ENCODE data around the gene ITFG1.
A peak's percentile ranks its signal among the peaks of the same experiment; 100 is the strongest.
"Not testable (repeated sequence)": the region's sequence is repeated elsewhere in the genome, so short reads cannot be mapped to it uniquely, and the experiment has no call there.

Gene ITFG1

DNA sequence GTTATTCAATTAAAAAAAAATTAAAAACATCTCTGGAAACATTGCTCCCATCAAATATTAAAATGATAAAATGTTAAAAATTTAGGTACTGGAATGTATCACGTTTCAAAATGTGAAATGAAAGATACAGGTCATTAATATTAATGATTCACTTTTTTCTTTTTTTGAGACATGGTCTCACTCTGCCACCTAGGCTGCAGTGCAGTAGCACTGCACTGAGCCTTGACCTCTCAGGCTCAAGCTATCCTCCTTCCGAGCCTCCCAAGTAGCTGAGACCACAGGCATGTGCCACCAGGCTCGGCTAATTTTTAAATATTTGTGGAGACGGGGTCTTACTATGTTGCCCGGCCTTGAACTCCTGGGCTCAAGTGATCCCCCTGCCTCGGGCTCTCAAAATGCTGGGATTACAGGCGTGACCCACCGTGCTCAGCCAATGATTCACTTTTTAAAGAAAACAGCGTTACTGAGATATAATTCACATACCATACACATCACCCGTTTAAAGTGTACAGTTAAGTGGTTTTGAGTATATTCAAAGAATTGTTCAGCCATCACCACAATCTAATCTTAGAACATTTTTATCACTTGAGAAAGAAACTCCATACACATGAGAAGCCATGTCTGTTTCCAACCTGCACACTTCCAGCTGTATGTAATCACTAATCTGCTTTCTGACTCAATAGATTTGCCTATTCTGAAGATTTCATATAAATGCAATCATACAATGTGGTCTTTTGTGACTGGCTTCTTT, 298.0 kb downstream of the ITFG1 start:
- H3K9ac ChIP-seq (ENCODE audit: low read depth, low read length), result no peak overlapping the region
- H3K36me3 ChIP-seq (ENCODE audit: insufficient read depth, low read length), result no peaks in the 10 kb centered on the region
- no peaks in the 10 kb centered on the region for H3K9me3 ChIP-seq (replicated peaks; ENCODE audit: low read length)
- H3K4me1 ChIP-seq (ENCODE audit: control insufficient read depth, insufficient read depth, low read length), result no peaks in the 10 kb centered on the region
- no peaks in the 10 kb centered on the region for H3K27me3 ChIP-seq (ENCODE audit: control insufficient read depth, insufficient read depth, low read length)
- no peak overlapping the region for H3K4me3 ChIP-seq (ENCODE audit: low read length)
- no peak overlapping the region for H3K4me2 ChIP-seq (ENCODE audit: low read length)

- no peak overlapping the region for H3K4me3 ChIP-seq (ENCODE audit: low read length)
- H3K27me3 ChIP-seq (ENCODE audit: control insufficient read depth, insufficient read depth, low read length), result no peaks in the 10 kb centered on the region
- H3K4me2 ChIP-seq (ENCODE audit: low read length), result no peak overlapping the region
- no peaks in the 10 kb centered on the region for H3K36me3 ChIP-seq (ENCODE audit: insufficient read depth, low read length)
- no peaks in the 10 kb centered on the region for H3K4me1 ChIP-seq (ENCODE audit: control insufficient read depth, insufficient read depth, low read length)
- no peaks in the 10 kb centered on the region for H3K9me3 ChIP-seq (replicated peaks; ENCODE audit: low read length)
- no peak overlapping the region for H3K9ac ChIP-seq (ENCODE audit: low read depth, low read length)
Measured at GRCh38 chr16:47161464-47161863, 299.4 kb downstream of the ITFG1 start.

DNA sequence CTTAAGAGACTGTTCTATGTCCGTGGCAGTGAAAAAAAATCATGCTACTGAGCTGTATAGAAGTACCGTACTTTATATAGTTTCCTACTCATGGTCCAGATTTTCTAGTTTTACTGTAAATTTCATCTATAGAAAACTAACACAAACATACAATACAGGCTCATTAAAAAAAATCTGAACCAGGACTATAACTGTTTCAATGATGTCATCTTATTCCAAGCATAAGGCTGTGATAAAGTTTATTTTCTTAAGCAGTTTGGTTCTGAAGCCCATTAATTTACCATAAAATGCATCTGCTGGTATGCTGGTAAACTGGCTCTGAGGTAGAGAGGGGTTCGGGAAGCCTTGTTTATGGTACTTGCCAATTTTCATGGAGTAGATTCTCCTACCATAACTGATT, 300.4 kb downstream of the ITFG1 start:
- no peak overlapping the region for H3K4me2 ChIP-seq (ENCODE audit: low read length)
- no peaks in the 10 kb centered on the region for H3K4me1 ChIP-seq (ENCODE audit: control insufficient read depth, insufficient read depth, low read length)
- no peak overlapping the region for H3K9ac ChIP-seq (ENCODE audit: low read depth, low read length)
- H3K27me3 ChIP-seq (ENCODE audit: control insufficient read depth, insufficient read depth, low read length), result no peaks in the 10 kb centered on the region
- H3K9me3 ChIP-seq (replicated peaks; ENCODE audit: low read length), result no peaks in the 10 kb centered on the region
- no peak overlapping the region for H3K4me3 ChIP-seq (ENCODE audit: low read length)
- no peaks in the 10 kb centered on the region for H3K36me3 ChIP-seq (ENCODE audit: insufficient read depth, low read length)

DNA sequence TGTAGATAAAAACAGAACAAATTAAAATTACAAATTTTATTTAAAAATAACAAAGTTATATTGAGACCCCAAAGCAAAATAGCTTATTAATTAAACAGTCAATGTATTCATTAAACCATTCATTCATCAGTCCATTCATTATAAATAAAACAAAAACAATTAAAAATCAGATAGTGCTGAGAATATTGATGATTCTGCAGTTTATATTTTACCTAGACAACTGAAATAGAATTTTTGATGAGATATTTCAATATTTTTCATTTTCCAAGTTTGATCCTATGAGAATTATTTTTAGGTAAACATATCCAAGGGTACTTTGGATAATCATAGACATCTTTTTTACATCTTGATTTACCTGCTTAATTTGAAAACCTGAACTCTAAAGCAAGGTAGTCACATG, 301.9 kb downstream of the ITFG1 start:
- Histone ChIP-seq H3K4me1 (ENCODE audit: control insufficient read depth, insufficient read depth, low read length) (no peaks in the 10 kb centered on the region), H3K9me3 (replicated peaks; ENCODE audit: low read length) (no peaks in the 10 kb centered on the region), H3K9ac (ENCODE audit: low read depth, low read length) (no peak overlapping the region), H3K27me3 (ENCODE audit: control insufficient read depth, insufficient read depth, low read length) (no peaks in the 10 kb centered on the region), H3K36me3 (ENCODE audit: insufficient read depth, low read length) (no peaks in the 10 kb centered on the region), H3K4me2 (ENCODE audit: low read length) (no peak overlapping the region), H3K4me3 (ENCODE audit: low read length) (no peak overlapping the region)

DNA sequence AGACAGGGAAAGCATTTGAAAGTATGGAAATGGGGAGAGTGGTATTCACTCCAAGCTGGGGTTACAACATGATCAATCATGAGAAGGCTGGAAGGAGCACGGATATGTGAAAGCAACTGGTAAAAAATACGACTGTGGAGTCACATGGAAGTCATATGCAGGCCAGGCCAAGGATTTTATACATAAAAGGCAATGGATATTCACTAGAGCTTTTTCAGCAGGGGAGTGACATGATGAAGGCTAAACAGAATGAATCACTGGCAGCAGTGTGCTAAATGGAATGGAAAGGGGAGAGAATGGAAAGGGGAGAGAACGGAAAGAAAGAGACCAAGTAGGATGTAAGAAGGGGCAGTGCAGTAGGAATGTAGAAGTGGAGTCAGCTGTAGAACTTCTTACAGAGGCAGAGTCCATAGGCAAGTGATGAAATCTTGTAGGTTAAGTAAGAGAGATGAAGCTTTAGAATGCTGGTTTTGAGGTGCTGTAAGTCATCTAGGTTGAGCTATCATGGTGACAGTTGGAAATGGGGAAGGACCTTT, 304.1 kb downstream of the ITFG1 start:
- H3K27me3 ChIP-seq (ENCODE audit: control insufficient read depth, insufficient read depth, low read length), result no peaks in the 10 kb centered on the region
- H3K4me1 ChIP-seq (ENCODE audit: control insufficient read depth, insufficient read depth, low read length), result no peaks in the 10 kb centered on the region
- no peaks in the 10 kb centered on the region for H3K36me3 ChIP-seq (ENCODE audit: insufficient read depth, low read length)
- no peak overlapping the region for H3K9ac ChIP-seq (ENCODE audit: low read depth, low read length)
- no peak overlapping the region for H3K4me2 ChIP-seq (ENCODE audit: low read length)
- no peaks in the 10 kb centered on the region for H3K9me3 ChIP-seq (replicated peaks; ENCODE audit: low read length)
- no peak overlapping the region for H3K4me3 ChIP-seq (ENCODE audit: low read length)

DNA sequence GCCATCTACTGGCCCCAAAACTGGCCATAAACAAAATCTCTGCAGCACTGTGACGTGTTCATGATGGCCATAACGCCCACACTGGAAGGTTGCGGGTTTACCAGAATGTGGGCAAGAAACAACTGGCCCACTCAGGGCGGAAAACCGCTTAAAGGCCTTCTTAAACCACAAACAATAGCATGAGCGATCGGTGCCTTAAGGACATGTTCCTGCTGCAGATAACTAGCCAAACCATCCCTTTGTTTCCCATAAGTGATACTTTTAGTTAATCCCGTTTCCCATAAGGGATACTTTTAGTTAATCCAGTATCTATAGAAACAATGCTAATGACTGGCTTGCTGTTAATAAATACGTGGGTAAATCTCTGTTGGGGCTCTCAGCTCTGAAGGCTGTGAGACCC, 308.4 kb downstream of the ITFG1 start:
- not testable (repeated sequence) for H3K9ac ChIP-seq (ENCODE audit: low read depth, low read length); H3K9me3 ChIP-seq (replicated peaks; ENCODE audit: low read length); H3K27me3 ChIP-seq (ENCODE audit: control insufficient read depth, insufficient read depth, low read length); H3K4me3 ChIP-seq (ENCODE audit: low read length); H3K4me2 ChIP-seq (ENCODE audit: low read length); H3K4me1 ChIP-seq (ENCODE audit: control insufficient read depth, insufficient read depth, low read length); H3K36me3 ChIP-seq (ENCODE audit: insufficient read depth, low read length)

GRCh38 chr16:47150067-47150466, 310.8 kb downstream of the ITFG1 start:
- Histone ChIP-seq H3K9me3 (replicated peaks; ENCODE audit: low read length) (no peaks in the 10 kb centered on the region), H3K4me1 (ENCODE audit: control insufficient read depth, insufficient read depth, low read length) (no peaks in the 10 kb centered on the region)

DNA sequence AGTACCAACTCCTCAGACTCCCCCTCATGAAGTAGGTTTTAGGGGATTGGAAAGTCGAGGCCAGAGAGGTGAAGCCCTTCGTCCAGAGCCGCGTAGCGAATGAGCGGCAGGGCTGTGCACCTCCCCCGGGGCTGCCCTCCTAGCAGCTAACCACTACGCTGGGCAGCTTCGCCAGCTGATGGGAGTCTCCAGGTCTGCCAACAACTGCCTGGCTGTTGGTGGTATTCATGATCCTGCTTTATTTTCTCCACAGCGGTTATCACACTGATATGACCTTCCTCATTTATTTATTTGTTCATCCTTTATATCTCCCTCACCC, 316.3 kb downstream of the ITFG1 start:
- no peaks in the 10 kb centered on the region for H3K27me3 ChIP-seq (ENCODE audit: control insufficient read depth, insufficient read depth, low read length)
- H3K4me2 ChIP-seq (ENCODE audit: low read length), result peak overlapping the region; percentile 95
- no peaks in the 10 kb centered on the region for H3K36me3 ChIP-seq (ENCODE audit: insufficient read depth, low read length)
- H3K9ac ChIP-seq (ENCODE audit: low read depth, low read length), result peak overlapping the region; percentile 79
- H3K4me3 ChIP-seq (ENCODE audit: low read length), result peak overlapping the region; percentile 79
- H3K9me3 ChIP-seq (replicated peaks; ENCODE audit: low read length), result no peaks in the 10 kb centered on the region
- H3K4me1 ChIP-seq (ENCODE audit: control insufficient read depth, insufficient read depth, low read length), result peaks cover 3% of the 10 kb centered on the region

More at GRCh38 chr16:47150067-47150466, 310.8 kb downstream of the ITFG1 start:
- Histone ChIP-seq H3K36me3 (ENCODE audit: insufficient read depth, low read length) (no peaks in the 10 kb centered on the region), H3K4me2 (ENCODE audit: low read length) (no peak overlapping the region), H3K4me3 (ENCODE audit: low read length) (no peak overlapping the region), H3K9ac (ENCODE audit: low read depth, low read length) (no peak overlapping the region), H3K27me3 (ENCODE audit: control insufficient read depth, insufficient read depth, low read length) (no peaks in the 10 kb centered on the region)

GRCh38 chr16:47143677-47144558, 316.9 kb downstream of the ITFG1 start, which contains the start of gene NETO2:
Gene NETO2, minus strand, starts transcription at chr16:47143945. Its CDS starts 333 bp downstream, at chr16:47143612.
- Histone ChIP-seq H3K4me1 (ENCODE audit: control insufficient read depth, insufficient read depth, low read length) (peaks cover 3% of the 10 kb centered on the region), H3K36me3 (ENCODE audit: insufficient read depth, low read length) (no peaks in the 10 kb centered on the region), H3K27me3 (ENCODE audit: control insufficient read depth, insufficient read depth, low read length) (no peaks in the 10 kb centered on the region), H3K4me3 (ENCODE audit: low read length) (peak within 1 kb of the TSS; percentile 79), H3K9me3 (replicated peaks; ENCODE audit: low read length) (no peaks in the 10 kb centered on the region), H3K4me2 (ENCODE audit: low read length) (peak within 1 kb of the TSS; percentile 95), H3K9ac (ENCODE audit: low read depth, low read length) (peak within 1 kb of the TSS; percentile 79)

DNA sequence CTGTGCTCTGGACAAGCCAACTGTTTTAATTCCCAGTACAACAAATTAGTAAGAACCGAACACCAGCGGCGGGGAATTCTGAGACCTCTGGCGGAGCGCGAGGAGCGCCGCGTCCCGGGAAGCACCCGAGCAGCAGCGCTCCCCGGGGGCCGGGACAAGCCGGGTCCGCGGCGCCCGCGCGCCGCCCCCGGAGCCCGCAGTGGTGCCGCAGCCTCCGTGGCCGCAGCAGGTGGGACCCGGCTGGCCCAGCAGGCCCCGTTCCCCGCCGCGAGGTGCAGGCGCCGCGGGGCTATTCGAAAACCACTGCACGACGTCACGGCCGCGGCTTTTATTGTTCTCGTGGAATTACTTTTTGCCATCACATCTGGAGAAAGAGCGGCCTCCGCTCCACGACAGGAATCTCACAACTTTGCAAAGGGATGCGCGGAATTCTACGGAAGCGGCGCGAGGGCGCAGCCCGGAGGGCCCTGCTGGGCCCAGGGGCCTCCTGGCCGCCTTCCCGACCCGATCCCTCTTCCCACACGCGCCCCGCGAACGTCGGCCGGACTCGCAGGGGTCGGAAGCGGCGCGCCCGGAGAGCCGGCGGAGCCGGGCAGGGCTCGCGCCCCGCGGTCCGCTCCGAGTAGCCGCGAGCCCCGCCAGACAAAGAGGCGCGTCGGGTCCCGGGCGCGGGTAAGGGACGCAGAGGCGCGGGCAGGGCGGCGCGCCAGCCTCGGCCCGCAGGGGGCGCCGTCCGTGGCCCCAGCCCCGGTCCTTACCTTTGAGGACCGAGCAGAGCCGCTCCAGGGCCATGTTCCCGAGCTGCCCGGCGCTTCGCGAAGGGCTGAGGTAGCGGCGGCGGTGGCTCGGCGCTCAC, 317.8 kb downstream of the ITFG1 start:
- no peaks in the 10 kb centered on the region for H3K27me3 ChIP-seq (ENCODE audit: control insufficient read depth, insufficient read depth, low read length)
- no peaks in the 10 kb centered on the region for H3K36me3 ChIP-seq (ENCODE audit: insufficient read depth, low read length)
- peak overlapping the region; percentile 79 for H3K4me3 ChIP-seq (ENCODE audit: low read length)
- H3K4me1 ChIP-seq (ENCODE audit: control insufficient read depth, insufficient read depth, low read length), result peaks cover 3% of the 10 kb centered on the region
- no peaks in the 10 kb centered on the region for H3K9me3 ChIP-seq (replicated peaks; ENCODE audit: low read length)
- H3K4me2 ChIP-seq (ENCODE audit: low read length), result peak overlapping the region; percentile 95
- peak overlapping the region; percentile 79 for H3K9ac ChIP-seq (ENCODE audit: low read depth, low read length)

- Histone ChIP-seq H3K4me1 (ENCODE audit: control insufficient read depth, insufficient read depth, low read length) (peaks cover 3% of the 10 kb centered on the region), H3K9ac (ENCODE audit: low read depth, low read length) (peak overlapping the region; percentile 79), H3K4me3 (ENCODE audit: low read length) (peak overlapping the region; percentile 79), H3K9me3 (replicated peaks; ENCODE audit: low read length) (no peaks in the 10 kb centered on the region), H3K4me2 (ENCODE audit: low read length) (peak overlapping the region; percentile 95), H3K27me3 (ENCODE audit: control insufficient read depth, insufficient read depth, low read length) (no peaks in the 10 kb centered on the region), H3K36me3 (ENCODE audit: insufficient read depth, low read length) (no peaks in the 10 kb centered on the region)
Measured at GRCh38 chr16:47142486-47142820, 318.4 kb downstream of the ITFG1 start.

Data from skeletal muscle satellite cell (primary cell).